Cerebellar cortex (tissue), 1 donor: ENCODE measurements around the gene IZUMO4.

Source experiments
- DNase-seq: peaks from one replicate; pipeline ENCODE4 v3.0.0-alpha.2; 2015; ENCODE audit warnings: low spot score

Gene IZUMO4

DNA sequence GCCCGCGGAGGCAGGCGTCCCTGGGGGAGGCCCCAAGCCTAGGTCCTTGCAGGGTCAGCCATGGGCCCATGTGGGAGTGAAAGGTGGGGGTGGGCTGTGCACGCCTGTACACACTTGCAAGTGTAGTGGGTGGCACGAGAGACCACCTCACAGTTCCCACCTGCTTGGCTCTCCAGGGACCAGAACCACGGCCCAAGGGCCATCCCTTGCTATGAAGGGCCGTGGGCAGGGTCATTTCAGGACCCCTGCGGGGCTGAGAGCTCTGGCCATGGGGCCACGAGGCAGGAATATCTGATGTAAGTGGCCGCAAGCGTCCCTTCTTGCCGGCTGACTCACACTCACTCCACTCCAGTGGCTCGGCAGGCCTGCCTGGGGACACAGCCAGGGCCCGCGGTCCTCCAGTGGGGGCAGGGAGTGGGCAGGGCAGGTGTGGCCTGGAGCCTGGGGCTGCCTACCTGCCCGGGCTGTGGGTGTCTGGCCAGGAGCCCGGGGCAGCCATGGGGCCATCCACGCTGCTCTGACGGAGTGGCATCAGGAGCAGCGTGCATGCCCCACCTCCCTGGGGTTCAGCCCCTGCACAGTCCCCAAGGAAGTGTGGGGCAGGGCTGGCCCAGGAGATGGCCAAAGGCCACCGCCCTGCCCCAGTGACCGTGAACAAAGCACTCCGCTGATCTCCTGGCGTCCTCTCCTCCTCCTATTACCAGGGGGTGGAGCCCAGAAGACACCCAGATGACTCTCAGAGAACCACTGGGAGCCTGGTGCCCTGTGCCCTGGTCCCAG lies 37.1 kb upstream of the IZUMO4 start:
- no peak for DNase-seq

DNA sequence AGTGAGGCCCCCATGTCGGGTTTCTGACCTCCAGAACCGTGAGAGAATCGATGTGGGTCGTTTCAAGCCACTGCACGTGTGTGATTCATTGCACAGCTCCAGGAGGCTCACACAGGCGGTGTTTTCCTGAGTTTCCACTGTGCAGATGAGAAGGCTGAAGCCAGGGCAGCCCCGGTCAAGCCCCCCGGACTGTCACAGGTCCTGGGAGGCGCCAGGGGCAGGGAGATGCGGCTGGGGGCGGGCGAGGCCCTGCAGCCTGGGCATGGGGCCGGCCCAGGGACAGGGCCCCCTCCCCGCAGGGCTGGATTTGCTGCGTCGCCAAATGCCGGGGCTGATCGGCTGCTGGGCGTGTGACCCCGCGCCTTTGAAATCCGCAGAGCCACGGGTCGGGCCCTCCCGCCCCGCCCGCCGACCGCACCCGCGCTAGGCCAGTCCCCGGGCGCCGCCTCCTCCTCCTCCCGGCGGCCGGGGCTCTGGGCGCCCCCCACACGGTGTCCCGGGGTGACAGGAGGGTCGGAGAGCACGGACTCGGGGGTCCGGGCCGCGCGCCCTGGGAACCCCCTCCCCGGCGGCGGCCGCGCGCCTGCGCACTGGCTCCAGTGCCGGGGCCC lies 35.7 kb upstream of the IZUMO4 start:
- peak; percentile 81 for DNase-seq

DNA sequence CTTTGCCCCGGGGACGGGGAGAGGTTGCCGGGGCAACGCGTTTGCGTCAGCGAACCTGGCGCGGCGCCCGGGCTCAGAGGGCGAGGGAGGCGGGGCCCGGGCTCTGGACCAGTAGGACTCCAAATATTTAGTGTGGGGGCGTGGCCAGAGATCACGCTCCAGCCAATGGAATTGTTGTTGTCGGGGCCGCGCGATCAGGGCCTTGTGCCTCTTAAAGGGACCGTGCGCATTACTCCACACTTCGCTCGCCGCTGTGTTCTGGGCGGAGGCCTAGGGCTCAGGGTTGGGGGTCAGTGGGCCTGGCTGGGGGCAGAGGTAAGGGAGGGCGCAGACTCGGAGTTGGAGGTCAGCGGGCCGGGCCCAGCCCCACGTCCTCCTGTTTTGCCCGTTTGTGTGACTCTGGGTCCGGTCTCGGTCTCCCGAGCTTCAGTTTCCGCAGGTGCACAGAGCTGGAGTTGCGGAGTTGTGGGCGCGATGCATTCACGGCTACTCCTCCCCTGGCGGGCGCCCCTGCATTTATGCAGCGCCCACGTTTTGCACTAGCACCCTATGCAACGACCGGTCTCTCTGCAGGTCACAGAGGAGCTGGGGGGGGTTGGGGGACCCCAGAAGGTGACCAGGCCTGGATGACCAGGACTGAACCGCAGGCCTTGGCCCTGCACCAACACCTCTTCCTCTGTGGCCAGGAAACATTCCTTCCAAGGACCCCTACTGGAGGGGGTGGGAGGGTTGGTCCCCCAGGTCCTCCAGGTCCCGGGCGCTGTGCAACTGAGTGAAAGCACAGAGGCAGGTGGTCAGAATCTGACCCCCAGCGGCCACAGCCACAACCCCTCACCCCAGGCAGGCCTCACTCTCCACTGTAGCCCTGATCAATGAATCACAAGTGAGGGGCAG lies 35.0 kb upstream of the IZUMO4 start:
- peak; percentile 99 for DNase-seq

DNA sequence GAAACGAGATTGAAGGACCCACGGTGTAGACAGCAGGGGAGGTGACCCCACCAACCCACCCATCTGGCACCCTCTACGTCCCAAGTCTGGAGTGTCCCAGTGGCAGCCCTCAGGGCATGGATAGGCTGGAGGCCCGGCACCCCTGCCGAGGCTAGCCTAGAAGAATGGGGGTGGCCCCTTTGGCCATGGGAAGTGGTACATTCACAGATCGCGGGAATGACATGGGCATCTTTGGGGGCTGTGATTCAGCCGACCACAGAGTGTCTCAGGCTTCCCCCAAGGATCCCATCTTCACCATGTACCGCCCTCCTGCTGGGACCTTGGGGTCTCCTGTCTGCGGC lies 34.4 kb upstream of the IZUMO4 start:
- no peak for DNase-seq

DNA sequence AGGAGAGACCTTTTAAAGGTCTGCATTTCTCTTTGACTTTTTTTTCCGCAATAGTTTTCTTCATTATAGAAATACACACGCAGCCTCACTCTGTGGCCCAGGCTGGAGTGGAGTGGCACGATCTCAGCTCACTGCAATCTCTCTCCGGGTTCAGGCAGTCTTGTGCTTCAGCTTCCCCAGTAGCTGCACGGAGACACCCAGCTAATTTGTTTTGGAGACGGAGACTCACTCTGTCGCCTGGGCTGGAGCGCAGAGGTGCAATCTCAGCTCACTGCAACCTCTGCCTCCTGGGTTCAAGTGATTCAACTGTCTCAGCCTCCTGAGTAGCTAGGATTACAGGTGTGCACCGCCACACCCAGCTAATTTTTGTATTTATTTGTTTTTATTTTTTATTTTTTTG lies 33.9 kb upstream of the IZUMO4 start:
- no peak for DNase-seq

DNA sequence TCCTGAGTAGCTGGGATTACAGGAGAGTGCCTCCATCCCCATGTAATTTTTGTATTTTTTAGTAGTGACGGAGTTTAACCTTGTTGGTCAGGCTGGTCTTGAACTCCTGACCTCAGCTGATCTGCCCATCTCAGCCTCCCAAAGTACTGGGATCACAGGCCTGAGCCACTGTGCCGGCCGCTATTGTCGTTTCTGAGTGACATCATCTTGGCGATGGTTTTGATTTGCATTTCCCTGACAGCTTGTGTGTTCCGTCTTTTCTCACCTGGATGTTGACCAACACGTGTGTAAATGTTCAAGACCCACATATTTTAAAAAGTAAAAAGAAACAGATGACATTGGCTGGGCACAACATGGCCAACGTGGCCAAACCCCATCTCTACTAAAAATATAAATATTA lies 32.9 kb upstream of the IZUMO4 start:
- no peak for DNase-seq

DNA sequence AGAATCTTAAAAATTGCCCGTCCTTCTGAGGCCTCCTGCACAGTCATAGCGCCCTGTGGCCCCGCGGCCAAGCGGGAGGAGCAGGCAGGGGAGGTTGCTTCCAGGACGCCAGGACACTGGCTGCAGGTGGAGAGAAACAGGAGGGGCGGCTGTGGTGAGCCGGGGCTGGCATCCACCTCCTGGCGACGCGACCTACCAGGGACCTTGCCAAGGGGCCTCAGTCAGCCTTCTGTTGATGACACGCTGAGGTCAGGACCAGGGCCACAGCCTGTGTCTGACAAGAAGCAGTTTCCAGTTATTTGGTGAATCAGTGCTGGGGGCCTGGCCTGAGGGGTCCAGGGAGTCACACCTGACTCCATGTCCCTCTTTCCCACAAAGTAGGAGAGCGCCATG lies 32.3 kb upstream of the IZUMO4 start:
- peak; percentile 75 for DNase-seq

DNA sequence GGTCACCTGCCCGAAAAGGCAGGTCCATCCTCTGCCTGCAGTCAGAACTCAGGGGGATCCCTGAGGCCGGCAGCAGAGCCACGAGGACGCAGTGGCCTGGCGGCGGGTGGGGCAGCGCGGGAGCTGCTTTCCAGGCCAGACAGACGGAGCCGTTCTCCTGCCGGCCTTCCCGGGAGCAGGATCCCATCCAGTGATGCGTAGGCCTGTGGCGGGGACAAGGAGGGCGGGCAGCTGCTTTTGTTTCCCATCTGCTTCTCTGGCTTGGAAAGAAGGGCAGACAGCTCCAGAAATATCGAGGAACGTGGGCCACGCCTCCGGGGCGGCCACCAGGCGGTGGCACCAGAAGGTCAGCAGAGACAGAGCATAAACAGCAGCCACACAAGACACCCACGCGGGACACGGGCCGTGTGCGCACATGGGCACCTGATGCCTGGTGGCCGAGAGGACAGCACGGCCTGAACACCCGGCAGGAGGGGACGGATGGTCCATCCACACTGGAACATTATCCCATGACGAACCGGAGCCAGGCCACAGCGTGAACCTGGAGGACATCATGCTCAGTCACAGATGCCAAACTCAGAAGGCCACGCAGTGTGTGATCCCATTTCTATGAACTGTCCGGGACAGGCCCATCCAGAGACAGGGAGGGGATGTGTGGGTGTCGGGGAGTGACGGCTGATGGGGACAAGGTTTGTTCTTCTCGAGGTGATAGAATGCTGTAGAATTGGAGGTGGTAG lies 31.8 kb upstream of the IZUMO4 start:
- DNase-seq = peak; percentile 96

DNA sequence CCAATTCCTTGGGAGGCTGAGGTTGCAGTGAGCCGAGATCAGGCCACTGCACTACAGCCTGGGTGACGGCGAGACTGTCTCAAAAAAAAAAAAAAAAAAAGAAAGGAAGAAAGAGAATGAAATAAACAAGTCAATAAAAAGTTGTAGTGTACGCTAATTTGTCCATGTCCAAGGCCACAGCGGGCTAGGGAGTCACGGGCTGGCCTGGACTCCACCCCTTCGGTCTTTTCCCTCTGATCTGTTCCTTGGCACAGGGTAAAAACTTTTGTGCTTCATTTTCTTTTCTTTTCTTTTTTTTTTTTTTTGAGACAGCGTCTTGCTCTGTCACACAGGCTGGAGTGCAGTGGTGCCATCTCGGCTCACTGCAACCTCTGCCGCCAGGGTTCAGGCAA lies 26.3 kb upstream of the IZUMO4 start:
- no peak for DNase-seq

DNA sequence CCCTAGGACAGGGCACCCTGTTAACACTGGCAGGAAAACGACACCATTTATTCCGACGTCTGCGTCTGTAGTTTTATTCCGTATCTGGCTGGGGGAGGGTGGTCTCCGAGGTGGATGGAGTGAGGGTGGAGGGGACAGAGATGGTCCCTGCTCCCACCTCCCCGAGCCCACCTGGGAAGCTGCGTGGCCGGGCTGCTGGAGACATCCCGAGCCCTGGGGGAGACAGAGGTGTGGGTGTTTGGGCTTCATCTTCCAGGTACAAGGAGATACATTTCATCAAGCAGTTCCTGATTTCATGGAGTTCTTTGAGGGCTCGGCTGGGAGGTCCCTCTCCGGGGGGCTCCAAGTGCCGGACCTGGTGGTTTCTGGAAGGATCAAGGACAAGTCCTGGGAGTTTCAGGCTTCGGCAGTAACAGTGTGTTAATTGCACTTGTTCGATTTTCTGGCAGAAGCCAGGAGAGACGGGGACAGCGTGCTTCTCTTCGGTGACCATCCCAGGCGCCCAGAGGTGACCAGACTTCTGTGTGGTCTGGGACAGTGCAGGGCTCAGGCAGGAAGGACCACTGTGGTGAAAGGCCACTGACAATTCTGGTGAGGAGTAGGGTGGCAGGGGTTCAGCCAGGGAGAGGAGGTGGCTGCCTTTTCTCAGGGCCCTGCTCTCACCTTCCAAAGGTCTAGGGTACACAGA lies 25.6 kb upstream of the IZUMO4 start:
- DNase-seq = no peak

DNA sequence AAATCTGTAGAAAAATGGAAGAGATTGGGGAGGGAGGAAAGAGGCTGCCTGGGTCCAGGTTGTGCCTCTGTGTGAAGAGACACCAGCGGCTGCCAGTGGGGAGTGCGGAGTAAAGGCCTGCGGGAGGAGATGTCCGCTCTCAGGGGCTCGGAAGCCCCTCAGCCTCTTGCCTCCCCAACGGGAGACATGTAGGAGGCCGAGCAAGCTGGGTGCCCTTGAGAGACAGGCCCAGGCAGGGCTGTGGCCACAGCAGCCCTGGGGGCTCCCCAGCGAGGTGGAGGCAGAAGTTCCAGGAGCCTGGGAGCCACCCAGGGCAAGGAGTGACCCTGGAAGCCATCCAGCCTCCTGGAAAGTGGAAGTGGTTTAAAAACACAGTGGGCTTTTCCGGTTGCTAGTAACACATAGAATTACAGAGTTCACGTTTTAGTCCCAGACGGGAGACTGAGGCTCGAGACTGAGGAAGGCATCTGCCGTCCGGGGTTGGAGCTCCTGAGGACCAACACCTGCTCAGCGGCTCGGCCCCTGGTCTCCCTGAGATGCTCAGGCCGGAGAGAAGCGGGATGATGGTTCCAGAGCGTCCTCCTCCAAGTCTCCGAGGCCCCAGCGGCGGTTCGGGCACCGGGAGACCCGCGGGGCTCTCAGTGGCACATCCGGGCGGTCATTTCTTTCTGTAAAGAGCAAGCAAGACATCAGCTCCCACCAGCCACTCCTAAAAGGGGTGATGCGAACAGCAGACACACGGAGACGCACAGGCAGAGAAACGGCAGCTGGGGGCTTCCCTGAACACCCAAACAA lies 23.8 kb upstream of the IZUMO4 start:
- DNase-seq = no peak

DNA sequence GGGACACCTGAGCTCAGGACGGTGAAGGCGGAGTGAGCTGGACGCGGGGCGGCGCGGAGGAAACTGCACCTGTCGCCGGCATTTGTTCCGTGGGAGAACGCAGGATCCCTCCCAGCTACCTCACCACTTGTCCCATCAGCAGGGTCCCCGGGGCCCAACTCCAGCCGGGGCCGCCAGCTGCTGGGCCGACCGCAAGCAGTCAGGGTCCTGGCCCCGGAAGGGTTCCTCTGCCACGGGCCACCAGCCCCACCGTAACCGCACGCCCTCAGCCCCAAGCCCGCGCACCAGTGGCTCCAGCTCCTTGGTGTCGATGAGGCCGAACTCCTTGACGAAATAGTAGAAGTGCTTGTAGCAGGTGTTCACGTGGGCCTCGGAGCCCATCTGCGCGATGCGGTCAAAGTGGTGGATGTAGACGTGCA lies 20.2 kb upstream of the IZUMO4 start:
- DNase-seq = no peak

DNA sequence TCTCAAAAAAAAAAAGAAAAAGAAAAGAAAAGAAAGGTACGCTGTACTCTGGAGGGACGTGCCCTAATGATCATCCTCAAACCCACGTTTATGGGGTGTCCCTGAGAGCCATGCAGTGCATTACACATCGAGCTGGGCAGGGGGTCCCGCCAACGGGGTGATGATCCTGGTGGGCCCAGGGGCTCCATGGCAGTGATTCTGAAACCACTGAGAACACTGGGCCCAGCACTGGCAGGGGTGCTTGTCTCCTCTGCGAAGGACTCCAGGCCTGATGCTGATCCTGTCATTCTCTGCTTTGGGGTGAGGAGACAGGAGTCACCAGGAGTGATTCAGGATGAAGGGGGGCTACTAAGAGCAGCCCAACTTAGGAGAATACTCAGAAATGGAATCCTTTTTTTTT lies 19.3 kb upstream of the IZUMO4 start:
- no peak for DNase-seq

DNA sequence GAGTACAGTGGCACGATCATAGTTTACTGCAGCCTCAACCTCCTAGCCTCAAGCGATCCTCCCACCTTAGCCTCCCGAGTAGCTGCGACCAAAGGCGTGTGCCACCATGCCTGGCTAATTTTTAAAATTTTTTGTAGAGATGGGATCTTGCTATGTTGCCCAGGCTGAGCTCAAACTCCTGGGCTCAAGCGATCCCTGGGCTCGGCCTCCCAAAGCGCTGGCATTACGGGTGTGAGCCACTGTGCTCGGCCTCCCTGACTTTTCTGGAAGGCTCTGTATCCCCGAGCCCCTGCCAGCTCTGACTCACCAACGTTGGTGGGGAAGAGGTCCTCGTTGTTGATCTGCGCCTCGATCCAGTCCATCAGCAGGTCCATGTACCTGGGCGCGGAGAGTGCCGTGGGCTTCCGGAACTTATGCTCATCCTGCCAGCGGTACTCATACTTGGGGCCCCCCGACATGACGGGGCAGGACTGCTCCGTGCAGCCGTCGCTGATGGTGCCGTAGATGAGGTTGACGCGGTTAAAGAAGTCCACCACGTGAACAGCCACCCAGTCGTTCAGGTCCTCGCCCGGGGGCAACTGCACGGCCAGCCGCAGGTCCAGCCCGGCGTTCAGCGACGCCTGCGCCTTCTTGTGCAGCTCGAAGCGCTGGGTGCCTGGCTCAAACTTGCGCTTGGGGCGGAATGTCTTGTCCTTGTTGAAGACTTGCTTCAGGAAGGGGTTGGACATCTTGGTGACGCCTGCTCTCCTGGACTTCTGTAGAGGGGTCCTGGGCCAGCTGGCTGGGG lies 18.7 kb upstream of the IZUMO4 start:
- no peak for DNase-seq

DNA sequence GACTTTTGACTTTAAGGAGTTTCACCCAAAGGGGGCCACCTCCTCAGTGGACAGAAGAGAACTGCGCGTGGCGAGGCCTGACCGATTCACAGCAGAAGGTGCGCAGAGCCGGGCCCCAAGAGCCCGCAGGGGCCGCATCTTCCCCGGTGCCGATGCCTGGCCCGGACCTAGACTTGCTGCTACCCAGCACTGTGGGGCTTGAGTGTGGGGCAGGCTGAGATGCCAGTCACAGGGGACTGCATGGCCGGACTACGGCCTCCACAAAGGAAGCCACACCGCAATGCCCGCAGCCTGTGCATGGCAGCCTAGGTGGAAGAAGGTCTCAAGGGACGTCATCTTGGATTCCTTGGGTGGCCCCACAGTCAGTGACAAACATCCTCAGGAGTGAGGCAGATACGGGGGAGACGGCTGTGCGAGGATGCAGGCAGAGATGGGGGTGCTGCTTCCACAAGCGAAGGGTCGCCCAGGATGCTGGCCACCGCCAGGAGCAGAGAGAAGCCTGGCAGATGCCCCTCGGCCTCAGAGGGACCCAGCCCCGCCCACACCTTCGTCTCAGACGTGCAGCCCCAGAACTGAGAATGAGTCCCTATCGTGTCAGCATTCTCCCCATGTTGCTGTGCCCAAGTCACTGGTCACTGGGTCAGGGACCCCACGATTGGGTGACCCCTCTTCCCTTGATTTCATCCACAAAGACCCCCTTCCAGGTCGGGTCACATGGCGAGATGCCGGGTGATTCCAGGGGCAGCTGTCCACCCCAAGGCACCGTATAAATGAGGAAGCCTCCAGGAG lies 17.4 kb upstream of the IZUMO4 start:
- no peak for DNase-seq

DNA sequence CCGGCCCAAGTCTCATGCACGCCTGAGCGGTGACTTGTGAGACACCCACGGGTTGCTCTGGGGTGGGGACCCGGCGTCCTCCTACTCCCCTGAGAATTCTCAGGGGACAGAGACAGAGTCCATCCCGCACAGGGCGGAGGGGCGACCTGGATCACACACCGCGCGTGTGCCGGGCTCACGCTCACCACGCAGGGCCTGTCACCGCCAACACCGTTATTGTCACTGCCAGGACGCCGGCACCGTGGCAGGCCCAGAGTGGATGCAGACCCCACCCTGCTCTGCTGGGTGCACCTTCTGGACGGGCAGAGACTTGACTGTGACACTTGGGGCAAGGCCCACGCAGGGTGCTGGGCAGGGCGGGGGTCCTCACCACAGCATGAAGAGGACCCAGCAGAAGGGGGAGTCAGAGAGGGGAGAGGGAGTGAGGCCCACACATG lies 16.8 kb upstream of the IZUMO4 start:
- no peak for DNase-seq

DNA sequence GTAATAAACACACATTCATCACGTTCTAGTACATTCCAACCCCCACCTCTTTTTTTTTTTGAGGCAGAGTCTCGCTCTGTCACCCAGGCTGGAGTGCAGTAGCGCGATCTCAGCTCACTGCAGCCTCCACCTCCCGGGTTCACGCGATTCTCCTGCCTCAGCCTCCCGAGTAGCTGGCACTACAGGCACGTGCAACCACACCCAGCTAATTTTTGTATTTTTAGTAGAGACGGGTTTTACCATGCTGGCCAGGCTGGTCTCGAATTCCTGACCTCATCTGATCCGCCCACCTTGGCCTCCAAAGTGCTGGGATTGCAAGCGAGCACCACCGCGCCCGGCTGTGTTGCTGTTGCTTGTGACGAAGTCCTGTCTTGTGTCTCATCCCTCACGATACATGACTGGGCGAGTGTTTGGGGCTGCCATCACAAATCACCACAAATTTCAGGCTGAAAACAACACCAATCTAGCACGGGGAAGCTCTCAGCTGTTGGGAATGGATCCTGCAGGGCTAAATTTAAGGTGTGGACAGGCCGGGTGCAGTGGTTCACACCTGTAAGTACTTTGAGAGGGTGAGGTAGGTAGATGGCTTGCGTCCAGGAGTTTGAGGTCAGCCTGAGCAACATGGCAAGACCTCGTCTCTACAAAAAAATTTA lies 16.3 kb upstream of the IZUMO4 start:
- no peak for DNase-seq
